Spleen (tissue), 7 donors: Measurements from ENCODE around the gene HECW1.

Experiments
- POLR2A ChIP-seq, 3 donors: fragments of 450-650 bp; IDR thresholded peaks; one replicate each; pipeline ENCODE4 v1.5.1; 2017; ENCODE audit warnings: antibody characterized with exemption in 3 of 3, mild to moderate bottlenecking in 1 of 3
- POLR2AphosphoS5 ChIP-seq, 3 donors: sonication (generic); formaldehyde crosslinking; IDR thresholded peaks; one replicate each; pipeline ENCODE4 v1.5.1; 2017; ENCODE audit warnings: antibody characterized with exemption in 3 of 3
- TF ChIP-seq, protein P1 (sequence below), 11 experiments: fragments of 200-600 bp in 7 of 11; fragments of 450-650 bp in 4 of 11; sonication (generic) in 4 of 11; IDR thresholded peaks in 8 of 11; conservative IDR thresholded peaks in 3 of 11; 1 replicate in 7 of 11; 2 replicates in 4 of 11; pipeline versions ENCODE4 v1.4.0 to v1.8.0; 2016 to 2021; ENCODE audit warnings: antibody characterized with exemption in 11 of 11, inconsistent platforms in 4 of 11, mild to moderate bottlenecking in 1 of 11
- donor health status: DM: no; HTN: no; CAD: no; lungs with moderate emphysema.
- donor health status: DM: no; HTN: no; CAD: no.
- donor health status: DM: no; HTN: no; CAD: no.

DNA sequence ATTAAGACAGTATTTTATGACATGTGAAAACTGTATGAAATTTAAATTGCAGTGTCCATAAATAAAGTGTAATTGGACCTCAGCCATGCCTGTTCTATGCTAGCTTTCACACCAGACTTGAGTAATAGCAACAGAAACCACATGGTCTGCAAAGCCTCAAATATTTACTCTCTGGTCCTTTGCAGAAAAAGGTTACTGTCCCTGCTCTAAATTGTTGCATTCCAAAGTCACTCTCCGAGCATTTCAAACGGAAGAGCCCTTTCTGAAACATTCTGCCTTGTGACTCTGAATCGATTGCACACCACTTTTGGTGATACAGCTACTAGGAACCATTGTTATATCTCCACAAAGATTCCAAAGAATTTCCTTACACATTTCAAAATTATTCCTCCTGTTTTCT, 389.4 kb downstream of the HECW1 start:
- TF ChIP-seq, protein P1, sequence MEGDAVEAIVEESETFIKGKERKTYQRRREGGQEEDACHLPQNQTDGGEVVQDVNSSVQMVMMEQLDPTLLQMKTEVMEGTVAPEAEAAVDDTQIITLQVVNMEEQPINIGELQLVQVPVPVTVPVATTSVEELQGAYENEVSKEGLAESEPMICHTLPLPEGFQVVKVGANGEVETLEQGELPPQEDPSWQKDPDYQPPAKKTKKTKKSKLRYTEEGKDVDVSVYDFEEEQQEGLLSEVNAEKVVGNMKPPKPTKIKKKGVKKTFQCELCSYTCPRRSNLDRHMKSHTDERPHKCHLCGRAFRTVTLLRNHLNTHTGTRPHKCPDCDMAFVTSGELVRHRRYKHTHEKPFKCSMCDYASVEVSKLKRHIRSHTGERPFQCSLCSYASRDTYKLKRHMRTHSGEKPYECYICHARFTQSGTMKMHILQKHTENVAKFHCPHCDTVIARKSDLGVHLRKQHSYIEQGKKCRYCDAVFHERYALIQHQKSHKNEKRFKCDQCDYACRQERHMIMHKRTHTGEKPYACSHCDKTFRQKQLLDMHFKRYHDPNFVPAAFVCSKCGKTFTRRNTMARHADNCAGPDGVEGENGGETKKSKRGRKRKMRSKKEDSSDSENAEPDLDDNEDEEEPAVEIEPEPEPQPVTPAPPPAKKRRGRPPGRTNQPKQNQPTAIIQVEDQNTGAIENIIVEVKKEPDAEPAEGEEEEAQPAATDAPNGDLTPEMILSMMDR (IDR thresholded peaks at IDR 0.05 in 8 of 11, conservative IDR thresholded peaks at IDR 0.05 in 3 of 11): no peak
- TF ChIP-seq POLR2AphosphoS5 (IDR thresholded peaks at IDR 0.05): no peak
- no peak for TF ChIP-seq POLR2A (IDR thresholded peaks at IDR 0.05)
